IMR-90 (cell line): Measurements from ENCODE around the gene AKR1A1. TPM values are rescaled to one million over a fixed set of nuclear protein-coding genes. Genes with fewer than 3 reads are reported as not detected.

Experiments used
- ATAC-seq: fragments of 200-7000 bp; cut with Tn5 transposase; 2 replicates; pipeline ENCODE4 v1.9.1; 2020; ENCODE audit warnings: low read depth, mild to moderate bottlenecking, moderate library complexity
- BruUV-seq: library from RNA; stranded (reverse); fragments of 400-500 nt; replicated peaks from 2 replicates; lab custom pipeline; 2021; lab: Mats Ljungman, UMichigan
- CTCF ChIA-PET: fragments of 300-600 bp; formaldehyde crosslinking; extraction: SDS; loops from one replicate; lab custom pipeline; 2021; ENCODE audit warnings: antibody characterized with exemption; lab: Yijun Ruan, JAX
- POLR2A ChIA-PET: fragments of 300-600 bp; sonication (Branson Sonifier 250); formaldehyde crosslinking; loops from one replicate; lab custom pipeline; 2022; ENCODE audit warnings: antibody characterized with exemption; ENCODE audit not compliant: unreplicated experiment; lab: Charles Lee
- DNase-seq: peaks from one replicate; pipeline ENCODE4 v3.0.0; 2013
- H2AFZ ChIP-seq: replicated peaks from 2 replicates; pipeline ENCODE3; 2013; ENCODE audit warnings: low read length, mild to moderate bottlenecking; ENCODE audit not compliant: poor library complexity
- H2AK5ac ChIP-seq: 2 replicates; pipeline ENCODE4 v1.6.1; 2013; ENCODE audit warnings: low read depth, low read length, inconsistent platforms
- H2AK9ac ChIP-seq: replicated peaks from 2 replicates; pipeline ENCODE3; 2013; ENCODE audit warnings: mild to moderate bottlenecking, low read depth, low read length, moderate library complexity; ENCODE audit not compliant: poor library complexity
- H2BK120ac ChIP-seq: 2 replicates; pipeline ENCODE4 v1.6.1; 2013; ENCODE audit warnings: low read depth, low read length, inconsistent platforms
- H2BK15ac ChIP-seq: 3 replicates; pipeline ENCODE4 v1.6.1; 2013; ENCODE audit warnings: low read depth, low read length, inconsistent platforms
- H2BK20ac ChIP-seq: 2 replicates; pipeline ENCODE4 v1.6.1; 2013; ENCODE audit warnings: low read depth, mild to moderate bottlenecking, inconsistent platforms, low read length, moderate library complexity
- H2BK5ac ChIP-seq: 2 replicates; pipeline ENCODE4 v1.6.1; 2013; ENCODE audit warnings: mild to moderate bottlenecking, low read depth, low read length, inconsistent platforms; ENCODE audit not compliant: poor library complexity, severe bottlenecking
- H3K14ac ChIP-seq: replicated peaks from 2 replicates; pipeline ENCODE4 v1.6.1; 2013; ENCODE audit warnings: low read depth, low read length, inconsistent platforms
- H3K18ac ChIP-seq: 2 replicates; pipeline ENCODE4 v1.6.1; 2013; ENCODE audit warnings: low read depth, low read length, control low read depth
- H3K23ac ChIP-seq: 2 replicates; pipeline ENCODE4 v1.6.1; 2013; ENCODE audit warnings: low read depth, low read length, inconsistent platforms
- H3K27ac ChIP-seq: 2 replicates; pipeline ENCODE4 v1.5.1; 2013; ENCODE audit warnings: mild to moderate bottlenecking, control low read depth, low read length; ENCODE audit not compliant: insufficient read depth
- H3K27me3 ChIP-seq: 2 replicates; pipeline ENCODE4 v1.6.1; 2013; ENCODE audit warnings: low read length; ENCODE audit not compliant: control insufficient read depth, insufficient read depth
- H3K36me3 ChIP-seq: 2 replicates; pipeline ENCODE4 v1.6.1; 2013; ENCODE audit warnings: low read length, mixed read lengths; ENCODE audit not compliant: control insufficient read depth, insufficient read depth
- H3K4ac ChIP-seq: 2 replicates; pipeline ENCODE4 v1.6.1; 2013; ENCODE audit warnings: low read depth, low read length, inconsistent platforms
- H3K4me1 ChIP-seq: 2 replicates; pipeline ENCODE4 v1.6.1; 2013; ENCODE audit warnings: low read length, mixed read lengths; ENCODE audit not compliant: control insufficient read depth, insufficient read depth
- H3K4me2 ChIP-seq: 2 replicates; pipeline ENCODE4 v1.6.1; 2013; ENCODE audit warnings: low read depth, mild to moderate bottlenecking, control low read depth, low read length, moderate library complexity
- H3K4me3 ChIP-seq: 2 replicates; pipeline ENCODE4 v1.5.1; 2013; ENCODE audit warnings: low read depth, mild to moderate bottlenecking, control low read depth, low read length, moderate library complexity; ENCODE audit not compliant: insufficient read depth
- H3K56ac ChIP-seq: 2 replicates; pipeline ENCODE4 v1.6.1; 2013; ENCODE audit warnings: low read length, inconsistent platforms; ENCODE audit not compliant: insufficient read depth; ENCODE audit errors: extremely low read depth
- H3K79me1 ChIP-seq, 2 experiments: 2 replicates each; pipeline ENCODE4 v1.6.1; 2013; ENCODE audit warnings: low read length in 2 of 2, inconsistent platforms in 1 of 2, low read depth in 1 of 2
- H3K9ac ChIP-seq: 2 replicates; pipeline ENCODE4 v1.6.1; 2013; ENCODE audit warnings: low read depth, low read length, control low read depth
- H3K9me1 ChIP-seq: 2 replicates; pipeline ENCODE4 v1.6.1; 2013; ENCODE audit warnings: low read length, inconsistent platforms; ENCODE audit not compliant: insufficient read depth
- H3K9me3 ChIP-seq: 2 replicates; pipeline ENCODE4 v1.6.1; 2013; ENCODE audit warnings: low read length; ENCODE audit not compliant: control insufficient read depth, insufficient read depth
- H4K20me1 ChIP-seq: 2 replicates; pipeline ENCODE4 v1.6.1; 2013; ENCODE audit warnings: low read length, inconsistent platforms; ENCODE audit not compliant: insufficient read depth
- H4K5ac ChIP-seq: 2 replicates; pipeline ENCODE4 v1.6.1; 2013; ENCODE audit warnings: mild to moderate bottlenecking, low read depth, low read length, control low read depth
- H4K8ac ChIP-seq, 2 experiments: 2 replicates each; pipeline ENCODE4 v1.6.1; 2013; ENCODE audit warnings: low read depth in 2 of 2, low read length in 2 of 2, control low read depth in 1 of 2, inconsistent platforms in 1 of 2
- H4K91ac ChIP-seq: 2 replicates; pipeline ENCODE4 v1.6.1; 2013; ENCODE audit warnings: low read depth, low read length, inconsistent platforms; ENCODE audit not compliant: insufficient read depth
- BHLHE40 ChIP-seq: fragments of 150-350 bp; IDR thresholded peaks from 2 replicates; pipeline ENCODE4 v1.6.1; 2016; ENCODE audit warnings: mild to moderate bottlenecking, low read depth, low read length
- CEBPB ChIP-seq: IDR thresholded peaks from 2 replicates; pipeline ENCODE4 v1.6.1; 2012; ENCODE audit warnings: low read depth, low read length, improper control_type of control experiment
- CHD1 ChIP-seq: IDR thresholded peaks from 2 replicates; pipeline ENCODE4 v1.6.1; 2012; ENCODE audit warnings: low read depth, low read length, improper control_type of control experiment
- CTCF ChIP-seq: conservative IDR thresholded peaks from 2 replicates; pipeline ENCODE4 v1.5.1; 2012; ENCODE audit warnings: mild to moderate bottlenecking, low read depth, low read length, improper control_type of control experiment
- ELK1 ChIP-seq: fragments of 150-350 bp; IDR thresholded peaks from 2 replicates; pipeline ENCODE4 v1.6.1; 2016; ENCODE audit warnings: low read depth, mild to moderate bottlenecking, low read length, moderate library complexity, borderline replicate concordance
- FOS ChIP-seq: fragments of 150-350 bp; IDR thresholded peaks from 2 replicates; pipeline ENCODE4 v1.6.1; 2016; ENCODE audit warnings: low read depth, low read length
- MAFK ChIP-seq: IDR thresholded peaks from 2 replicates; pipeline ENCODE4 v1.6.1; 2012; ENCODE audit warnings: low read depth, low read length, improper control_type of control experiment
- MAZ ChIP-seq: IDR thresholded peaks from 2 replicates; pipeline ENCODE4 v1.6.1; 2012; ENCODE audit warnings: low read depth, mild to moderate bottlenecking, low read length, improper control_type of control experiment, moderate library complexity, borderline replicate concordance
- MXI1 ChIP-seq: IDR thresholded peaks from 2 replicates; pipeline ENCODE4 v1.6.1; 2012; ENCODE audit warnings: low read depth, mild to moderate bottlenecking, low read length, moderate library complexity, borderline replicate concordance
- NFE2L2 ChIP-seq: fragments of 150-350 bp; IDR thresholded peaks from 2 replicates; pipeline ENCODE4 v1.6.1; 2016; ENCODE audit warnings: low read depth, mild to moderate bottlenecking, low read length
- POLR2A ChIP-seq: IDR thresholded peaks from 2 replicates; pipeline ENCODE4 v1.6.1; 2012; ENCODE audit warnings: mild to moderate bottlenecking, low read depth, low read length
- RAD21 ChIP-seq: IDR thresholded peaks from 2 replicates; pipeline ENCODE4 v1.6.1; 2012; ENCODE audit warnings: low read length, improper control_type of control experiment
- RCOR1 ChIP-seq: IDR thresholded peaks from 2 replicates; pipeline ENCODE4 v1.6.1; 2012; ENCODE audit warnings: mild to moderate bottlenecking, low read length, improper control_type of control experiment; ENCODE audit not compliant: insufficient replicate concordance
- RFX5 ChIP-seq: IDR thresholded peaks from 2 replicates; pipeline ENCODE4 v1.8.0; 2012; ENCODE audit warnings: low read depth, mild to moderate bottlenecking, low read length, moderate library complexity
- SMC3 ChIP-seq: fragments of 150-350 bp; IDR thresholded peaks from 2 replicates; pipeline ENCODE4 v1.6.1; 2016; ENCODE audit warnings: low read depth, mild to moderate bottlenecking, antibody characterized with exemption, low read length, moderate library complexity
- WGBS, 2 experiments: methylation state at CpG; one replicate each; pipeline versions ENCODE4 v1.1.5 to v1.1.7; 2013; ENCODE audit warnings: missing lambda C conversion rate in 2 of 2; ENCODE audit not compliant: insufficient read length in 1 of 2; ENCODE audit errors: extremely low coverage in 2 of 2; 5-methylcytosine and 5-hydroxymethylcytosine counted together
- dilution Hi-C: fragments of 300-500 bp; cut with HindIII; formaldehyde crosslinking; loops from one replicate; pipeline ENCODE4 v1.14.3; 2018; ENCODE audit warnings: low sequenced_read_pairs; ENCODE audit not compliant: unreplicated experiment
- in situ Hi-C: fragments of 300-500 bp; cut with MboI; formaldehyde crosslinking; loops from 3 replicates; pipeline ENCODE4 v1.14.3; 2019; ENCODE audit warnings: low sequenced_read_pairs, inconsistent platforms, mixed read lengths
- intact Hi-C: fragments of 100-400 bp; cut with micrococcal nuclease; formaldehyde crosslinking; loops from 2 replicates; pipeline ENCODE4 v1.10.0; 2022
- polyA plus RNA-seq, 3 experiments: library from polyadenylated mRNA; depleted of rRNA; stranded (reverse); fragments of >200 nt; gene quantifications; 2 replicates each; pipeline ENCODE4 v1.2.3, GENCODE V29; 2012; ENCODE audit warnings: low replicate concordance in 1 of 3
- total RNA-seq: library from RNA; depleted of rRNA; stranded (reverse); fragments of >200 nt; gene quantifications from 2 replicates; pipeline ENCODE4 v1.2.3, GENCODE V29; 2012
- TF ChIP-seq, protein P1 (sequence below): fragments of 150-350 bp; IDR thresholded peaks from 2 replicates; pipeline ENCODE4 v1.6.1; 2017; ENCODE audit warnings: mild to moderate bottlenecking, antibody characterized with exemption, low read length, low read depth

The AKR1A1 gene
- total and polyA plus RNA-seq, 2 of the 4 experiments (the other 2 are of a cell fraction): 141 to 151 TPM

GRCh38 chr1:45567911-45568310 lies 17.3 kb downstream of the AKR1A1 start:
- Histone ChIP-seq H2BK20ac (no peak overlapping the region), H3K4ac (no peak overlapping the region), H2BK15ac (no peak overlapping the region), H3K9ac (no peak overlapping the region), H3K4me3 (no peak overlapping the region), H3K23ac (no peak overlapping the region; the same call in 1 of the 2 replicates), H2AFZ (no peak overlapping the region), H3K4me1 (no peaks in the 10 kb centered on the region), H4K5ac (no peak overlapping the region), H2AK9ac (no peak overlapping the region), H2BK120ac (no peak overlapping the region), H3K14ac (no peak overlapping the region), H3K9me1 (no peaks in the 10 kb centered on the region), H2BK5ac (no peak overlapping the region), H3K18ac (no peak overlapping the region), H3K36me3 (peaks cover 35% of the 10 kb centered on the region), H3K27me3 (no peaks in the 10 kb centered on the region), H2AK5ac (no peak overlapping the region), H3K79me1 (peaks cover 0 to 12% of the 10 kb centered on the region in 2 experiments; a peak in 1 of 4 replicates), H3K9me3 (no peaks in the 10 kb centered on the region), H4K8ac (no peak overlapping the region), H3K27ac (no peak overlapping the region), H3K56ac (no peak overlapping the region), H4K20me1 (no peaks in the 10 kb centered on the region; the same call in 1 of the 2 replicates), H4K91ac (no peak overlapping the region), H3K4me2 (no peak overlapping the region)
- no TSS peak for BruUV-seq
- WGBS, 2 experiments: 100% methylated on average over 3 of the region's 7 CpGs; no CpG with 5 or more reads in 1 of the 2 experiments
- TF ChIP-seq MXI1: no peak
- no peak for TF ChIP-seq RFX5
- TF ChIP-seq RAD21: no peak
- TF ChIP-seq POLR2A: no peak
- no peak for TF ChIP-seq BHLHE40
- TF ChIP-seq, protein P1, sequence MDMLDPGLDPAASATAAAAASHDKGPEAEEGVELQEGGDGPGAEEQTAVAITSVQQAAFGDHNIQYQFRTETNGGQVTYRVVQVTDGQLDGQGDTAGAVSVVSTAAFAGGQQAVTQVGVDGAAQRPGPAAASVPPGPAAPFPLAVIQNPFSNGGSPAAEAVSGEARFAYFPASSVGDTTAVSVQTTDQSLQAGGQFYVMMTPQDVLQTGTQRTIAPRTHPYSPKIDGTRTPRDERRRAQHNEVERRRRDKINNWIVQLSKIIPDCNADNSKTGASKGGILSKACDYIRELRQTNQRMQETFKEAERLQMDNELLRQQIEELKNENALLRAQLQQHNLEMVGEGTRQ: no peak
- no peak for TF ChIP-seq RCOR1
- no peak for TF ChIP-seq CEBPB
- no peak for TF ChIP-seq MAZ
- no peak for TF ChIP-seq CTCF
- TF ChIP-seq ELK1: no peak
- TF ChIP-seq MAFK: no peak
- no peak for TF ChIP-seq NFE2L2
- no peak for TF ChIP-seq FOS
- TF ChIP-seq CHD1: no peak
- no peak for TF ChIP-seq SMC3
- DNase-seq: no peak
- ChIA-PET CTCF (no interaction called here), POLR2A (no interaction called here)
- ATAC-seq: no peak
- dilution Hi-C loops: no loop called here
- in situ Hi-C loops: loop anchor here (5.0 kb wide), 2 partner anchors 51 to 556 kb away; partner anchors contain the start of genes HECTD3 and UROD
- intact Hi-C loops: no loop called here
